ENCODE data around the gene MRPS23.

The MRPS23 gene

DNA sequence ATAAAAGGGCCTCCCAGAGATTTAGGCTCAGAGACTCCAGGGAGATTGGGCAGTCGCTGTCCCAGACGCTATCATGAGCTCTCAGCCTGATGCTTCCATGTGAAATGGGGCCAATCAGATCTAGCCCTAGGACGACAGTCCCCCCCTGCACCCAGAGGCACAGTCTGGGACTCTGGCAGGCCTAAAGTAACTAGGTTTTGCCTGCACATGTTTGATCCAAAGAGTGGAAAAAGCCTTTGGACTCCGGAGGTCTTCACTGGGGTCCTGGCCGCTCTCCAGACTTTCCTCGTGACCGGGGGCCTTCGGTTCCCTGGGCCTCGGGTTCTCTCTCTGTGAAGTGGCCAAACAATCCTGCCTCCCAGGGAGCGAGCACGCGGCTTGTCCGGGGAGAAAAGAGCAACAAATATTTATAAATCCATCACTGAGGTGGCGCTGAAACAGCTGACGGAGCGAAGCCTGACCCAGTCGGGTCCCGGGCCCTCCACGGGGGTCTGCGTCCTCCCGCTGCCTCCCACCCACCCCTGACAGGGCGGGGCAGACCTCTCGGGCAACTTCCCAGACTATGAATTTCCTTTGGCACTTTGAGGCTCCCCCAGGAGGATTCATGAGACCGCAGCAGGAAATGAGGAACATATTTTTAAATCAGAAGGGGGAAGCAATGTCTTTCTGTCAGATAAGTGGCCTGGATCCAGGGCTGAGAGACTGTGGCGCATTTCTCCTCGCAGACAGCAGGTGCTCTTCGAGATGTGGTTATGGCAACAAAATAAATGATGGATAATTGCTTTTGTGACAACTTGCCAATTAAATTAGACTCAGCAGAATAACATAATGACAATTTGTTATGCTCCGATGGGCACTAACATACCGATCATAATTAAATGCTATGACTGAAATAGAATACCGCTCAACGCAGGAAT lies 38.9 kb downstream of the MRPS23 start:
- POLR2A ChIA-PET, result no interaction called here
- Histone ChIP-seq H3K27ac (ENCODE audit: extremely low read depth, low read depth, low read length) (peak overlapping the region; percentile 93), H3K9me3 (ENCODE audit: control insufficient read depth, insufficient read depth, low read depth, low read length) (no peaks in the 10 kb centered on the region), H3K4me3 (ENCODE audit: low read depth, low read length) (no peak overlapping the region), H3K4me1 (ENCODE audit: control insufficient read depth, insufficient read depth, low read length) (peaks cover 24% of the 10 kb centered on the region), H3K36me3 (ENCODE audit: control insufficient read depth in 2 of 2, insufficient read depth in 1 of 2, low read length in 2 of 2) (no peaks in the 10 kb centered on the region)
- CTCF ChIA-PET, result interaction anchor here (0.5 to 2.3 kb wide), 6 partner anchors 9 to 479 kb away, joined by 3 to 8 read pairs (median 4); no protein-coding TSS in a partner anchor
- TF ChIP-seq ZNF660 (tag by site-specific recombination; IDR thresholded peaks at IDR 0.05) (peak; percentile 56; the same call in 1 of the 2 replicates), PBX3 (CRISPR knock-in tag; IDR thresholded peaks at IDR 0.05) (no peak), ZSCAN23 (tag by site-specific recombination; IDR thresholded peaks at IDR 0.05) (peak; percentile 49; the same call in 1 of the 2 replicates), WT1 (tag by site-specific recombination; IDR thresholded peaks at IDR 0.05) (peak; percentile 91), BCL11A (tag by site-specific recombination; IDR thresholded peaks at IDR 0.05; ENCODE audit: low read depth) (peak; percentile 69; the same call in 1 of the 2 replicates), ZNF776 (tag by site-specific recombination; IDR thresholded peaks at IDR 0.05; ENCODE audit: borderline replicate concordance) (no peak), ZNF354C (tag by site-specific recombination; IDR thresholded peaks at IDR 0.05; ENCODE audit: borderline replicate concordance, low read depth) (no peak), KLF10 (tag by site-specific recombination; IDR thresholded peaks at IDR 0.05) (peak; percentile 86; the same call in 1 of the 2 replicates), ZNF521 (tag by site-specific recombination; IDR thresholded peaks at IDR 0.05) (no peak), ZNF146 (tag by site-specific recombination; IDR thresholded peaks at IDR 0.05) (0 out of 2 replicates have a peak, but pooled peaks have one; percentile 9), ZNF677 (tag by site-specific recombination; IDR thresholded peaks at IDR 0.05) (no peak), ZNF2 (tag by site-specific recombination; IDR thresholded peaks at IDR 0.05) (0 out of 2 replicates have a peak, but pooled peaks have one; percentile 32), ZBTB6 (tag by site-specific recombination; IDR thresholded peaks at IDR 0.05) (no peak), OSR2 (tag by site-specific recombination; IDR thresholded peaks at IDR 0.05) (peak; percentile 96), ZNF274 (IDR thresholded peaks at IDR 0.05; ENCODE audit: low read length) (no peak), ZNF274 (tag by site-specific recombination; IDR thresholded peaks at IDR 0.05; ENCODE audit: borderline replicate concordance) (no peak), ZNF843 (tag by site-specific recombination; IDR thresholded peaks at IDR 0.05) (peak; percentile 95), ZNF610 (tag by site-specific recombination; IDR thresholded peaks at IDR 0.05; ENCODE audit: borderline replicate concordance) (no peak), ZBTB17 (tag by site-specific recombination; IDR thresholded peaks at IDR 0.05) (peak; percentile 81), ZBTB1 (tag by site-specific recombination; IDR thresholded peaks at IDR 0.05) (peak; percentile 82), ZNF23 (tag by site-specific recombination; IDR thresholded peaks at IDR 0.05; ENCODE audit: borderline replicate concordance) (no peak), ZNF366 (tag by site-specific recombination; conservative IDR thresholded peaks at IDR 0.05) (peak; percentile 93), BCL6B (tag by site-specific recombination; IDR thresholded peaks at IDR 0.05) (no peak), ZNF548 (tag by site-specific recombination; IDR thresholded peaks at IDR 0.05) (no peak)
- TF ChIP-seq, protein P1, sequence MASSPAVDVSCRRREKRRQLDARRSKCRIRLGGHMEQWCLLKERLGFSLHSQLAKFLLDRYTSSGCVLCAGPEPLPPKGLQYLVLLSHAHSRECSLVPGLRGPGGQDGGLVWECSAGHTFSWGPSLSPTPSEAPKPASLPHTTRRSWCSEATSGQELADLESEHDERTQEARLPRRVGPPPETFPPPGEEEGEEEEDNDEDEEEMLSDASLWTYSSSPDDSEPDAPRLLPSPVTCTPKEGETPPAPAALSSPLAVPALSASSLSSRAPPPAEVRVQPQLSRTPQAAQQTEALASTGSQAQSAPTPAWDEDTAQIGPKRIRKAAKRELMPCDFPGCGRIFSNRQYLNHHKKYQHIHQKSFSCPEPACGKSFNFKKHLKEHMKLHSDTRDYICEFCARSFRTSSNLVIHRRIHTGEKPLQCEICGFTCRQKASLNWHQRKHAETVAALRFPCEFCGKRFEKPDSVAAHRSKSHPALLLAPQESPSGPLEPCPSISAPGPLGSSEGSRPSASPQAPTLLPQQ (tag by site-specific recombination; IDR thresholded peaks at IDR 0.05), result peak; percentile 9; the same call in 1 of the 2 replicates
- TF ChIP-seq, protein P2, sequence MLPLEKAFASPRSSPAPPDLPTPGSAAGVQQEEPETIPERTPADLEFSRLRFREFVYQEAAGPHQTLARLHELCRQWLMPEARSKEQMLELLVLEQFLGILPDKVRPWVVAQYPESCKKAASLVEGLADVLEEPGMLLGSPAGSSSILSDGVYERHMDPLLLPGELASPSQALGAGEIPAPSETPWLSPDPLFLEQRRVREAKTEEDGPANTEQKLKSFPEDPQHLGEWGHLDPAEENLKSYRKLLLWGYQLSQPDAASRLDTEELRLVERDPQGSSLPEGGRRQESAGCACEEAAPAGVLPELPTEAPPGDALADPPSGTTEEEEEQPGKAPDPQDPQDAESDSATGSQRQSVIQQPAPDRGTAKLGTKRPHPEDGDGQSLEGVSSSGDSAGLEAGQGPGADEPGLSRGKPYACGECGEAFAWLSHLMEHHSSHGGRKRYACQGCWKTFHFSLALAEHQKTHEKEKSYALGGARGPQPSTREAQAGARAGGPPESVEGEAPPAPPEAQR (tag by site-specific recombination; IDR thresholded peaks at IDR 0.05), result no peak
- TF ChIP-seq, protein P3, sequence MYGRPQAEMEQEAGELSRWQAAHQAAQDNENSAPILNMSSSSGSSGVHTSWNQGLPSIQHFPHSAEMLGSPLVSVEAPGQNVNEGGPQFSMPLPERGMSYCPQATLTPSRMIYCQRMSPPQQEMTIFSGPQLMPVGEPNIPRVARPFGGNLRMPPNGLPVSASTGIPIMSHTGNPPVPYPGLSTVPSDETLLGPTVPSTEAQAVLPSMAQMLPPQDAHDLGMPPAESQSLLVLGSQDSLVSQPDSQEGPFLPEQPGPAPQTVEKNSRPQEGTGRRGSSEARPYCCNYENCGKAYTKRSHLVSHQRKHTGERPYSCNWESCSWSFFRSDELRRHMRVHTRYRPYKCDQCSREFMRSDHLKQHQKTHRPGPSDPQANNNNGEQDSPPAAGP (tag by site-specific recombination; IDR thresholded peaks at IDR 0.05), result no peak; the same call in 1 of the 2 replicates
- TF ChIP-seq, protein P4, sequence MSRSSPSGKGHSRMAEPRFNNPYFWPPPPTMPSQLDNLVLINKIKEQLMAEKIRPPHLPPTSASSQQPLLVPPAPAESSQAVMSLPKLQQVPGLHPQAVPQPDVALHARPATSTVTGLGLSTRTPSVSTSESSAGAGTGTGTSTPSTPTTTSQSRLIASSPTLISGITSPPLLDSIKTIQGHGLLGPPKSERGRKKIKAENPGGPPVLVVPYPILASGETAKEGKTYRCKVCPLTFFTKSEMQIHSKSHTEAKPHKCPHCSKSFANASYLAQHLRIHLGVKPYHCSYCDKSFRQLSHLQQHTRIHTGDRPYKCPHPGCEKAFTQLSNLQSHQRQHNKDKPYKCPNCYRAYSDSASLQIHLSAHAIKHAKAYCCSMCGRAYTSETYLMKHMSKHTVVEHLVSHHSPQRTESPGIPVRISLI (tag by site-specific recombination; IDR thresholded peaks at IDR 0.05), result no peak
